Activated B cell treated with CpG ODN at 0.5 μM for 24 hours (primary cell): ENCODE data around the gene RFNG. TPM values are rescaled to one million over a fixed set of nuclear protein-coding genes. Genes with fewer than 3 reads are reported as not detected.

Experiments
- ATAC-seq: fragments of 200-7000 bp; cut with Tn5 transposase; one replicate; pipeline ENCODE4 v1.10.0; 2021; ENCODE audit warnings: low read depth, mild to moderate bottlenecking, moderate library complexity
- CTCF ChIA-PET: fragments of 350-600 bp; sonication (Branson Sonifier 250); formaldehyde crosslinking; loops from one replicate; lab custom pipeline; 2021; ENCODE audit warnings: antibody characterized with exemption; lab: Charles Lee
- POLR2A ChIA-PET: fragments of 350-600 bp; sonication (Branson Sonifier 250); formaldehyde crosslinking; loops from one replicate; lab custom pipeline; 2021; ENCODE audit warnings: antibody characterized with exemption; lab: Charles Lee
- DNase-seq: peaks from one replicate; pipeline ENCODE4 v3.0.0; 2022
- H3K27ac Mint-ChIP-seq: one replicate; pipeline ENCODE4 v1.8.0; 2020; ENCODE audit warnings: mixed read lengths
- H3K27me3 Mint-ChIP-seq: one replicate; pipeline ENCODE4 v1.8.0; 2021; ENCODE audit warnings: mixed read lengths
- H3K36me3 Mint-ChIP-seq: one replicate; pipeline ENCODE4 v1.8.0; 2021; ENCODE audit warnings: low read depth, mixed read lengths
- H3K4me1 Mint-ChIP-seq: one replicate; pipeline ENCODE4 v1.8.0; 2021; ENCODE audit warnings: mixed read lengths
- H3K4me3 Mint-ChIP-seq: one replicate; pipeline ENCODE4 v1.8.0; 2020; ENCODE audit warnings: mild to moderate bottlenecking, mixed read lengths
- H3K9me3 Mint-ChIP-seq: one replicate; pipeline ENCODE4 v1.8.0; 2020; ENCODE audit warnings: mixed read lengths
- CTCF ChIP-seq: fragments of 200-600 bp; IDR thresholded peaks from one replicate; pipeline ENCODE4 v1.8.0; 2022; ENCODE audit warnings: antibody characterized with exemption, mild to moderate bottlenecking
- intact Hi-C: fragments of 100-400 bp; cut with micrococcal nuclease; formaldehyde crosslinking; loops from one replicate; pipeline ENCODE4 v1.15.1; 2024
- total RNA-seq: library from RNA; stranded (reverse); gene quantifications from 2 replicates; pipeline ENCODE4 v1.2.3, GENCODE V29; 2022

Gene RFNG
- total RNA-seq, 1 donor from 2014 or later, result 18.7 TPM

DNA sequence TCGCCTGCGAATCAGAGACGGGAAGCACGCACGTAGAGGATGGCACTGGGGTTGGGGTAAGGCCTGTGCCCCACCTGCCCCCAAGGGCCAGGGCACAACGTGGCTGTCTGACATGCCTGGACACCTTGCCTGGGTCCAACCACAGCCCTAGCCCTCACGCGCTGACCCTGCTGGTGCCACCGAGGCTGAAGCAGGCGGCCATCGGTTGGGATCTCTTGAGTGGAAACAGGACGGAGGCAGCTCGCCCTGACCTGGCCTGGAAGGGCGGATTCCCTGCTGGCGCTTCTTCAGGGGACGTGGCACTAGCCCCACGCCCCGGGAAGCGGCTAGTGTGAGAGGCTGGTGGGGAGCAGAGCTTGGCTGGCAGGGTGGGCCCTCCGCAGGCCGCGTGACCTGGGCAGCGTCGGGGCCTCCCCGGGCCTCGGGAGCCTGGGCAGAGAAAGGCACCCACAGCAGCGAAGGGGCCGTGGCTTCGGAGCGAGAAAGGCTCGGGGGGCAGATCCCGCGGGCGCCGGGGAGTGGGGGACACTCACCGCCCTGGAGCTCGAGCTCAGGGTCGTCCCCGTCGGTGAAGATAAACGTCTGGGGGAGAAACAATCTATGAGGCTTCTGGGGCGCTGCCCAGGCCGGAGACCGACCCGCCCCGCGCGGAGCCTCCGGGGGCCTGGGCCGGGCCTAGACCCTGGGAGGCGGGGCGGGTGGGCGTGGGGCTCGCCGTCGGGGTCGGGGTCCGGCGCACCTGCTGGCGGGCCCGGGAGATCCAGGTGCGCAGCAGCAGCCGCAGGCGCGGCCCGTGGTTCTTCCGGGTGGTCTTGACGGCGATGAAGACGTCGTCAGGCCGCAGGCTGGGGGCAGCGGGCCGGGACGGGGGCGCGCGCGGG is 610 bp downstream of the RFNG start:
- POLR2A ChIA-PET, result interaction anchor here (1.4 to 4.2 kb wide), 5 partner anchors 13 to 28 kb away, joined by 3 to 30 read pairs (median 3); partner anchors contain the start of genes CENPX, DCXR and LRRC45
- H3K27me3 Mint-ChIP-seq, result no peaks in the 10 kb centered on the region

GRCh38 chr17:82050152-82050760 is 1.4 kb downstream of the RFNG start:
- ChIA-PET POLR2A (interaction anchor here (0.6 to 4.2 kb wide), 4 partner anchors 13 to 294 kb away, joined by 3 to 30 read pairs (median 6); partner anchors contain the start of gene DCXR), CTCF (interaction anchor here (1.2 to 1.7 kb wide), 2 partner anchors 13 to 19 kb away, joined by 3 to 4 read pairs; partner anchors contain the start of gene DCXR)
- Mint-ChIP-seq H3K9me3 (no peaks in the 10 kb centered on the region), H3K4me3 (peak overlapping the region; percentile 83), H3K36me3 (peaks cover 21% of the 10 kb centered on the region), H3K4me1 (peaks cover 17% of the 10 kb centered on the region), H3K27ac (no peak overlapping the region), H3K27me3 (no peaks in the 10 kb centered on the region)
- intact Hi-C loops, result no loop called here
- ATAC-seq, result no peak
- no peak for DNase-seq
- TF ChIP-seq CTCF, result no peak

More for the DNA sequence above, 610 bp downstream of the RFNG start:
- Mint-ChIP-seq H3K27ac (peak overlapping the region; percentile 78), H3K4me3 (peak overlapping the region; percentile 83), H3K36me3 (peaks cover 24% of the 10 kb centered on the region), H3K9me3 (no peaks in the 10 kb centered on the region), H3K4me1 (peaks cover 17% of the 10 kb centered on the region)
- CTCF ChIA-PET, result interaction anchor here (1.7 kb wide), 1 partner anchor 13 kb away, joined by 4 read pairs; the partner anchor contains the start of gene DCXR
- ATAC-seq (peak; percentile 26), DNase-seq (no peak)
- TF ChIP-seq CTCF, result no peak
- intact Hi-C loops, result loop anchor here (1.0 kb wide), 3 partner anchors 14 to 47 kb away; partner anchors contain the start of genes DCXR, DUS1L and FASN

DNA sequence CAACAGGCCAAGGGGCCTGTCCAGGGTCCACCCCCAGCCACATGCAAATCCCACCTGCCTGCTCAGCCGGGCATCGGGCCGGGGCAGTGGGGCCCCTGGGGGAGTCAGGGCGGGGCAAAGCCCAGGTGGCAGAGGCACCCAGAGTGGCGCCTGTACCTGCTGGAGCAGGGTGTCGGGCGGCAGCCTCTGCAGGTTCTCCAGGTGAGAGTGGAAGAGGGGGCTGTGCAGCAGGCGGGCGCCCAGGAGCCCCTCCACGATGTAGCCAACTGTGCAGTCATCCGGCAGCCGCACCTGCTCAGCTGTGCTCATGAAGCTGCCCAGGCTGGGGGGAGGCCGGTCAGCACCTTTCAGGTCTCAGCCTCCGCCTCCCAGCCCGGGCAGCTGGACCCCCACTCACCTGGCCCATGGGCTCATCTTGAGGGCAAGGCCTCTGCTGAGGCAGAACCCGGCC is 2.1 kb downstream of the RFNG start:
- Mint-ChIP-seq H3K4me3 (no peak overlapping the region), H3K27ac (no peak overlapping the region), H3K9me3 (no peaks in the 10 kb centered on the region), H3K36me3 (peaks cover 15% of the 10 kb centered on the region), H3K27me3 (no peaks in the 10 kb centered on the region), H3K4me1 (peaks cover 17% of the 10 kb centered on the region)
- no peak for TF ChIP-seq CTCF
- CTCF ChIA-PET, result interaction anchor here (1.2 kb wide), 1 partner anchor 19 kb away, joined by 3 read pairs; no protein-coding TSS in a partner anchor
- intact Hi-C loops, result no loop called here
- POLR2A ChIA-PET, result interaction anchor here (0.6 to 4.2 kb wide), 3 partner anchors 12 to 294 kb away, joined by 5 to 30 read pairs (median 6); partner anchors contain the start of gene DCXR
- ATAC-seq (no peak), DNase-seq (no peak)

DNA sequence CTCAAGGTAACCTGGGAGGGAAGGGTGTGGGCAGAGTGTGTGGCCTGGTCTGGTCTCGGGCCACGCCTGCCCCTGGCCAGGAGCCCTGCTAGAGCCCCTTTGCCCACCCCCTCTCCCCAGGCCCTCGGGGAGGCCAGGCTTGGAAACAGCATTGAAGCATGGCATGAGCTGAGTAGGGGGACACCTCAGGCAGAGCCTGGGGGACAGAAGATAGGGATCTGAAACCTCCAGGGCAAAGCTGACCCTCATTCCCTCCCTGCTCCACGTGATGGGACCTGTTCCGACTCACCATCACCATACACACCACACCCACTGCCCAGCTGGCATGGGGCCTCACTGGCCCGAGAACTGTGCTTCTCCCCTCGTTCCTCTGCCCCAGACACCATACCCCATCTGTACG is 2.5 kb downstream of the RFNG start:
- H3K27me3 Mint-ChIP-seq, result no peaks in the 10 kb centered on the region
- ATAC-seq (no peak), DNase-seq (no peak)
- peaks cover 17% of the 10 kb centered on the region for H3K4me1 Mint-ChIP-seq
- no peak for TF ChIP-seq CTCF
- peaks cover 15% of the 10 kb centered on the region for H3K36me3 Mint-ChIP-seq
- intact Hi-C loops, result no loop called here
- no peak overlapping the region for H3K4me3 Mint-ChIP-seq
- ChIA-PET CTCF (interaction anchor here (1.2 kb wide), 1 partner anchor 18 kb away, joined by 3 read pairs; no protein-coding TSS in a partner anchor), POLR2A (interaction anchor here (2.0 kb wide), 1 partner anchor 16 kb away, joined by 5 read pairs; no protein-coding TSS in a partner anchor)
- no peaks in the 10 kb centered on the region for H3K9me3 Mint-ChIP-seq
- no peak overlapping the region for H3K27ac Mint-ChIP-seq
